ENCODE measurements around the gene COTL1. TPM values are rescaled to one million over a fixed set of nuclear protein-coding genes. Genes with fewer than 3 reads are reported as not detected.

COTL1 gene
- total RNA-seq, 4 donors from 2014 or later: 34.5 to 42.9 (median 40.7) TPM

DNA sequence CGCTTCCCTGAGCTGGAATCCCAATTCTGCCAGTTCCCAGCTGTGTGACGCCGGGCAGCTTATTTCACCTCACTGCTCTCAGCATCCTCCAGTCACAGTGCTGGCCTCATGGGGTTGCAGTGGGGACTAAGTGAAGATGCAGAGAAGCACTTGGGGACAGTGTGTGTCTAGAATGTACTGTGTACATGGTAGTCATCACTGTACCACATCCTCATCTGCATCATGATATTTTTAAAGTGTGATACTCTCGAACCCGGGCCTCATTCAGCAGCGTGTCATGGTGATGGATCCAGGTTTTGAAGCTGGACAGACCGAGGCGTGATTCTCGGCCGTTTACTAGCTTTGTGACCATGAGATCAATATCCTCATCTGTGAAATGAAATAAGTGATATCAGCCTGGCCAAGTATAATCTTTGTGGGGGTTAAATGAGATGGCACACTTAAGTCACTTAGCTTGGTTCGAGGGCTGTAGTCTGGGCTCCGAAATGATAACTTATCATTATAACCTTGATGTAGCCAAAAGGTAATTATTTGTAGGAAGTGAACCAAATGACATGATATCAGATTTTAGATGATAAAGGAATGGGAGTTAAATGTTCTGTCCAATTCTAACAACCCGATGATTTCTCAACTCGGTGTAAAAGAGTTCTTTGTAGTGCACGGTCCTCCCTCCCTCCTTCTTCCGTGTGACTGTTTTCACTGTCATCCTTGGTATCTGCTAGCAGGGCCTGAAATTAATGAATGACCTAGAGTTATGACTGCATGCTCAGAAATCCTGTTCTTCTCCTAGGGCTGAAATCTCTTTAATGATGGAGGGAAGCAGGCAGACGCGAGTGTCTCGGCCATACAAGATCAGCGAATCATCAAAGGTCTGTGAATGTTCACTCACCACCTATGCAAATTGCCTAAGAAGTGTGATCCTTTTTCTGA lies 32.4 kb upstream of the COTL1 start:
- WGBS: 83% methylated on average over 20 of the region's 20 CpGs
- Histone ChIP-seq H3K4me1 (peaks cover 19 to 36% (median 30%) of the 10 kb centered on the region in 4 donors), H3K27me3 (no peaks in the 10 kb centered on the region), H3K36me3 (peaks cover 3 to 47% (median 32%) of the 10 kb centered on the region in 4 donors), H3K4me3 (no peak overlapping the region), H3K27ac (replicated peaks in 1 of 4) (peak overlapping the region; percentile 84 to 90 (median 86)), H3K9me3 (no peaks in the 10 kb centered on the region)
- TF ChIP-seq, protein P1, sequence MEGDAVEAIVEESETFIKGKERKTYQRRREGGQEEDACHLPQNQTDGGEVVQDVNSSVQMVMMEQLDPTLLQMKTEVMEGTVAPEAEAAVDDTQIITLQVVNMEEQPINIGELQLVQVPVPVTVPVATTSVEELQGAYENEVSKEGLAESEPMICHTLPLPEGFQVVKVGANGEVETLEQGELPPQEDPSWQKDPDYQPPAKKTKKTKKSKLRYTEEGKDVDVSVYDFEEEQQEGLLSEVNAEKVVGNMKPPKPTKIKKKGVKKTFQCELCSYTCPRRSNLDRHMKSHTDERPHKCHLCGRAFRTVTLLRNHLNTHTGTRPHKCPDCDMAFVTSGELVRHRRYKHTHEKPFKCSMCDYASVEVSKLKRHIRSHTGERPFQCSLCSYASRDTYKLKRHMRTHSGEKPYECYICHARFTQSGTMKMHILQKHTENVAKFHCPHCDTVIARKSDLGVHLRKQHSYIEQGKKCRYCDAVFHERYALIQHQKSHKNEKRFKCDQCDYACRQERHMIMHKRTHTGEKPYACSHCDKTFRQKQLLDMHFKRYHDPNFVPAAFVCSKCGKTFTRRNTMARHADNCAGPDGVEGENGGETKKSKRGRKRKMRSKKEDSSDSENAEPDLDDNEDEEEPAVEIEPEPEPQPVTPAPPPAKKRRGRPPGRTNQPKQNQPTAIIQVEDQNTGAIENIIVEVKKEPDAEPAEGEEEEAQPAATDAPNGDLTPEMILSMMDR (IDR thresholded peaks at IDR 0.05): no peak
- TF ChIP-seq POLR2A (IDR thresholded peaks at IDR 0.05; ENCODE audit: low read depth) (no peak), EP300 (IDR thresholded peaks at IDR 0.05) (no peak), POLR2AphosphoS5 (IDR thresholded peaks at IDR 0.05) (peak in 1 of 2 donors; percentile 45)
- intact Hi-C loops (cut with DNase I): no loop called here
- DNase-seq (ENCODE audit: extremely low spot score): no peak

DNA sequence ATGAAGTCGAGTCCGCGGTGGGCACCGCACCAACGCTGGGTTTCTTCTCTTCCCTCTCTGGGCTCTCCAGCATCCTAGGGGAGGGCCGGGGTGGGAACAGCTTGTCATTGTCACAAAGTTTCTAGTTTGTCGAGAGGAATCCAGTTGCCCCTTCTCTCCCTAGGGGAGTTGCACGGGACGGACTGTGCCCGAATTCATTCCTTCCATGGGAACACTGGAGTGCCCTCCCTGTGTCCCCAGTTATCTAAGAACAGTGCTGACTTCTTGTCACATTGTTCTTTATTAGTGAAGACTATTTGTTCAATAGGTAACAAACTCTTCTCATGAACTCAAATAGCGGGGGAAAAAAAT lies 31.6 kb upstream of the COTL1 start:
- peak overlapping the region; percentile 78 to 99 (median 87) for H3K4me3 ChIP-seq
- peaks cover 3 to 39% (median 28%) of the 10 kb centered on the region in 4 donors for H3K36me3 ChIP-seq
- no peaks in the 10 kb centered on the region for H3K9me3 ChIP-seq
- intact Hi-C loops (cut with DNase I): no loop called here
- peaks cover 19 to 36% (median 31%) of the 10 kb centered on the region in 4 donors for H3K4me1 ChIP-seq
- WGBS: 60% methylated on average over 11 of the region's 11 CpGs
- TF ChIP-seq POLR2AphosphoS5 (IDR thresholded peaks at IDR 0.05) (no peak), POLR2A (IDR thresholded peaks at IDR 0.05; ENCODE audit: low read depth) (no peak), EP300 (IDR thresholded peaks at IDR 0.05) (no peak)
- TF ChIP-seq, protein P1 (IDR thresholded peaks at IDR 0.05): no peak
- H3K27ac ChIP-seq (replicated peaks in 1 of 4): peak overlapping the region; percentile 84 to 90 (median 86)
- no peak for DNase-seq (ENCODE audit: extremely low spot score)
- H3K27me3 ChIP-seq: no peaks in the 10 kb centered on the region

DNA sequence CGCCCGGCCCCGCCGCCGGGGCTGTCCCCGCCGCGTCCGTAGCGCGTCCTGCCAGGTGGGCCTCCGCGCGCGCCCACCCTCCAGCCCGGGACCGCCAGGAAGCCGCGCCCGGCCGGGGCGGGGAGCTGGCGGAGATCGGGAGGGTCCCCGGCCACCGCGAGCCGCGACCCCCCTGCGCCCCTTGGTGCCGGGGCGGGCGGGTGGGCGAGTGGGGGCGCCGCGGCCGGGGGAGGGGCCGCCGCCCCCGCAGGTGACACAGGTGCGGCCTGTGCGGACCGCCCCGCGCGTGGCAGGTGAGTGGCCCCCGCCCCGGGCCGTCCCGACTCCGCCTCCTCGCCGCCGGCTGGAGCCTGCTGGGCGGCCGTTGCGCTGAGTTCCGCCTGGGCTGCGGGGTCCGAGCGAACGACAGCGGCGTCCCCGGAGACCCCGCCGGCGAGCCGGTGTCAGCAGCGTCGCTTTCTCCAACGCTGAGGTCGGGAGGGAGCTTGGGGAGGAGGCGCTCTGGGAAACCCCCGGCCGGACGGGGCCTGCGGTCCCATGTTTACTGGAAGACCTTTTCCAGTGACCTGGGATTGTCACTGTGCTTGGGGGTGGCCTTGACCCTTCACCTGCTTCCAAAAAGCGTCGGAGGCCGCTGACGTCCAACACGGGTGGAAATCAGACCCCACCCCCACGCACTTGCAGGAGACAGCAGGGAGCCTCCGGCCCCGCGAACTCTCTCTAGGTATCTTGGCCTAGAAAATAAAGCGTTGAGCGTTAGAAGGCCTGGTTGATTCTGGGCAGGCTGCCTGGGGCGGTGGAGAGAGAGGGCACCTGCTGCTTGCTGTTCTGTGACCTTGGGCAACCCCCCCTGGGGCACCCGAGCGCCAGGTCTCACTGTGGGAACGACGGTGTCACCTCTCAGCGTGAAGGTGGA lies 31.0 kb upstream of the COTL1 start:
- peaks cover 3 to 33% (median 25%) of the 10 kb centered on the region in 4 donors for H3K36me3 ChIP-seq
- H3K4me1 ChIP-seq: peaks cover 19 to 36% (median 33%) of the 10 kb centered on the region in 4 donors
- intact Hi-C loops (cut with DNase I): no loop called here
- peak overlapping the region; percentile 84 to 90 (median 86) for H3K27ac ChIP-seq (replicated peaks in 1 of 4)
- H3K9me3 ChIP-seq: no peaks in the 10 kb centered on the region
- TF ChIP-seq, protein P1 (IDR thresholded peaks at IDR 0.05): no peak
- TF ChIP-seq POLR2A (IDR thresholded peaks at IDR 0.05; ENCODE audit: low read depth) (no peak), POLR2AphosphoS5 (IDR thresholded peaks at IDR 0.05) (no peak), EP300 (IDR thresholded peaks at IDR 0.05) (no peak)
- peak overlapping the region; percentile 78 to 99 (median 87) for H3K4me3 ChIP-seq
- no peak for DNase-seq (ENCODE audit: extremely low spot score)
- no peaks in the 10 kb centered on the region for H3K27me3 ChIP-seq
- 15% methylated on average over 10 of the region's 96 CpGs for WGBS

DNA sequence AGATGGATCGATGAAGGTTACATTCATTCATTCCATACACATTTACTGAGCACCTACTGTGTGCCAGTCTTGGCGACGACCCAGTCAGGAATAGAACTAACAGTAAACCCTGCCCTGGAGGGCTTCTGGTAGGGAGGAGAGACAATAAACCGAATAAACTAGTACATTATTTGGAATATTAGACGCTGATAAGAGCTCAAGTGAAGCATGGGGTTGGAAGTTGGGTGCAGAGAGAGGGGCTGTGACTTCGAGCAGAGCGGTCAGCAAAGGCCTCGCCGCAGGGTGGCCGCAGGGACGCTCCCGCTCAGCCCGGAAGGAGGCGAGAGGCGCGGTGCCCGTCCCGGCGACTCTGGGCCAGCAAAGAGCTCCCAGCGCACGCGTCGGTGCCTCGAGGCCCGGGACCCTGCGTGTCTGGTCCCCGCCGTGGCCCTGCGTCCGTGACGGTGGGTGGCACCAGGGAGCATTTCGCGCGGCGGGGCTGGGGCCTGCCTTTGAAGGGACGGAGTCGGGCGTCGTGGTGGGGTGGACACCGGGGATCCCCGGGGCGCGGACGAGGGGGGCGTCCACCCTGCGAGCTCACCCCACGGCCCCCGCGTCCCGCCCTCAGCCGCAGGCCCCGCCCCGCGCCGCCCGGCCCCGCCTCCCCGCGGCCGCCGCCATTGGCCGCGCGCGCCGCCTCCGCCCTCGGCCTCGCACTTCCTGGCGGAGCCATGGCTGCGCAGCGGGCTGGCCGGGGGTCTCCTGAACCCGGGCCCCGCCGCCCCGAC lies 30.1 kb upstream of the COTL1 start, which contains the start of gene KLHL36:
TSS of gene KLHL36 (plus strand) at position 684 of the 767 bp plus-strand sequence. CDS start 2,357 bp downstream, outside the sequence.
- intact Hi-C loops (cut with DNase I): no loop called here
- no peak for DNase-seq (ENCODE audit: extremely low spot score)
- TF ChIP-seq POLR2A (IDR thresholded peaks at IDR 0.05; ENCODE audit: low read depth): no peak
- TF ChIP-seq, protein P1 (IDR thresholded peaks at IDR 0.05): no peak
- TF ChIP-seq POLR2AphosphoS5 (IDR thresholded peaks at IDR 0.05): no peak
- no peak for TF ChIP-seq EP300 (IDR thresholded peaks at IDR 0.05)
- Histone ChIP-seq H3K4me1 (peaks cover 27 to 44% (median 41%) of the 10 kb centered on the region in 4 donors), H3K4me3 (peak within 1 kb of the TSS; percentile 78 to 99 (median 87)), H3K36me3 (peaks cover 3 to 24% (median 18%) of the 10 kb centered on the region in 4 donors), H3K9me3 (no peaks in the 10 kb centered on the region), H3K27ac (replicated peaks in 1 of 4) (peak within 1 kb of the TSS; percentile 84 to 90 (median 86)), H3K27me3 (no peaks in the 10 kb centered on the region)
- 8% methylated on average over 46 of the region's 77 CpGs for WGBS
